Central memory CD8-positive, alpha-beta T cell (primary cell): ENCODE results near the gene C1QTNF3.

Experiments
- ATAC-seq: fragments of 150-1000 bp; cut with Tn5 transposase; replicated peaks from 2 replicates; pipeline ENCODE4 v1.10.0; 2022; ENCODE audit warnings: mild to moderate bottlenecking, moderate FRiP score, moderate number of reproducible peaks; ENCODE audit not compliant: poor library complexity, severe bottlenecking; ENCODE audit errors: extremely low read depth
- DNase-seq, 2 donors: peaks; one replicate each; pipeline ENCODE4 v3.0.0; 2021; ENCODE audit warnings: low spot score in 2 of 2
- H3K27ac Mint-ChIP-seq: one replicate; pipeline ENCODE4 v1.8.0; 2022; ENCODE audit warnings: low read depth, mild to moderate bottlenecking, moderate library complexity, mixed read lengths
- H3K27me3 Mint-ChIP-seq: one replicate; pipeline ENCODE4 v1.8.0; 2022; ENCODE audit warnings: mixed read lengths
- H3K36me3 Mint-ChIP-seq: one replicate; pipeline ENCODE4 v1.8.0; 2022; ENCODE audit warnings: mild to moderate bottlenecking, moderate library complexity, mixed read lengths; ENCODE audit not compliant: insufficient read depth
- H3K4me1 Mint-ChIP-seq: one replicate; pipeline ENCODE4 v1.8.0; 2022; ENCODE audit warnings: mixed read lengths
- H3K4me3 Mint-ChIP-seq: one replicate; pipeline ENCODE4 v1.8.0; 2022; ENCODE audit warnings: mild to moderate bottlenecking, moderate library complexity, mixed read lengths
- H3K9me3 Mint-ChIP-seq: one replicate; pipeline ENCODE4 v1.8.0; 2022; ENCODE audit warnings: mixed read lengths

C1QTNF3 gene

DNA sequence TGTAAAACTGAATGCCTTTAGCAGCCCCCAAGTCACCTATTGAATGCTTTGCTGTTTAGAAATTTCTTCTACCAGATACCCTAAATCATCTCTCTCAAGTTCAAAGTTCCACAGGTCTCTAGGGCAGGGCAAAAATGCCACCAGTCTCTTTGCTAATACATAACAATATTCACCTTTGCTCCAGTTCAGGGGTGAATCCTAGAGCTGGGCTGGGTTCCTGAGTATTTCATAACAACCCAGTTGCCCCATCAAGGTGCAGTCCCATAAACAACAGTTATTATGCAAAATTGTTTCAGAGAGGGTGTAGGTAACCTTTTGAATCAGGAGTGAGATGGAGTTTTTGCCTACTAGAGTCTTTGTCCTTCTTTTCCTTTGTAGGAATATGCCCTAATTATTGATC, 19.0 kb upstream of the C1QTNF3 start:
- no peaks in the 10 kb centered on the region for H3K27me3 Mint-ChIP-seq
- no peaks in the 10 kb centered on the region for H3K4me1 Mint-ChIP-seq
- no peak overlapping the region for H3K4me3 Mint-ChIP-seq
- H3K36me3 Mint-ChIP-seq, result peaks cover 2% of the 10 kb centered on the region
- H3K9me3 Mint-ChIP-seq, result no peaks in the 10 kb centered on the region
- no peak for ATAC-seq
- H3K27ac Mint-ChIP-seq, result no peak overlapping the region
- DNase-seq, result no peak

DNA sequence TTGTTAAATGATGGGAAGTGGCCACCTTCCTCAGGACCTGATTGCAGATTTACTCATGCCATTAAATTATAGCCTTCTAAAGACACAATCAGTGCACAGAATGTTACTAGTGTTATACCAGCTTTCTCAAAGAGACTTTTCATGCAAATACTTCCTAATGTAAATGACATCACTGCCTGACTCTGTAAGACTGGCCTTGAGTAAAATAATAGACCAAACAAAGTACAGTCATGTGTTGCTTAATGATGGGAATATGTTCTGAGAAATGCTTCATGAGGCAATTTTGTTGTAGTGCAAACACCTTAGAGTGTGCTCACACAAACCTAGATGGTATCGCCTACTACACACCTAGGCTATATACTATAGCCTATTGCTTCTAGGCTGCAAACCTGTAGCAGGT, 17.0 kb upstream of the C1QTNF3 start:
- Mint-ChIP-seq H3K27ac (no peak overlapping the region), H3K9me3 (no peaks in the 10 kb centered on the region), H3K27me3 (no peaks in the 10 kb centered on the region), H3K4me1 (no peaks in the 10 kb centered on the region), H3K4me3 (no peak overlapping the region), H3K36me3 (peaks cover 2% of the 10 kb centered on the region)
- no peak for ATAC-seq
- no peak for DNase-seq

DNA sequence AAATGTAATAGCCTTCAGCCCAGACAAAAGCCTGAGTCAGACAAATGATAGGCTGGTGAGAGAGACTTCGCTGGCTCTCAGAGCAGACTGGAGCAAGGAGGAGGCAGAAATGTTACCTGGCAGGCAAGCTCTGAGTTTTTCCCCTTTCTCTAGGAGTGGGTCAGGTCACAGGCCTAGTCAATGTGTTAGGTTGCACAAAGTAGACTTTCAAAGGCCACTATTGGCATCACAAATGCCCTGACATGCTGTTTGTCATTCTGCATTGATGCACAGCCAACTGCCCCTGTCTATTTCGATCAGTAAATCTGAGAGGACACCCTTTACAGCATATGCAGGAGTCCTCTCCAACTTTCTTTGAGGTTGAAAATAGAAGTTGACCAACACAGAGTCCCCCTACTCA, 15.5 kb upstream of the C1QTNF3 start:
- H3K36me3 Mint-ChIP-seq, result peaks cover 2% of the 10 kb centered on the region
- DNase-seq, result no peak
- ATAC-seq, result no peak
- no peaks in the 10 kb centered on the region for H3K4me1 Mint-ChIP-seq
- H3K27me3 Mint-ChIP-seq, result no peaks in the 10 kb centered on the region
- H3K4me3 Mint-ChIP-seq, result no peak overlapping the region
- H3K27ac Mint-ChIP-seq, result no peak overlapping the region
- no peaks in the 10 kb centered on the region for H3K9me3 Mint-ChIP-seq

GRCh38 chr5:34057569-34057968, 14.6 kb upstream of the C1QTNF3 start:
- DNase-seq (no peak), ATAC-seq (no peak)
- Mint-ChIP-seq H3K27me3 (no peaks in the 10 kb centered on the region), H3K4me1 (no peaks in the 10 kb centered on the region), H3K4me3 (no peak overlapping the region), H3K36me3 (peaks cover 2% of the 10 kb centered on the region), H3K9me3 (no peaks in the 10 kb centered on the region), H3K27ac (no peak overlapping the region)

DNA sequence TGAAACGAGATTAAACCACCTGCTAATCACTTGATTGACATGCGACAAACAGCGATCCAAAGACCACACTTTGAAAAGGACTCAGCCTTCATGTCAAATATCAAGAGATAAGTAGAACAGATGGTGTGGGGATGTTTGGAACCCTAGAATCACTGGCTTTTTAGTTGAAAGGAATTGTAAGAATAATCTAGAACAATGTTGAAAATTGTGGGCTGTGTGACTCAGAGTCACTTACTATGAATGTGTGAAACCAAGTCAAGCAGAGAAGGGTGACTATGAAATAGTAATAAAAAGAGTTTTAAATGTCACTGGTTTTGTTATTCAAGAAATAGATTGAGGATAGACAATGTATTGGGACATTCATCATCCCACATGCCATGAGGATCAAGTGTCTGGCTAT, 14.1 kb upstream of the C1QTNF3 start:
- Mint-ChIP-seq H3K36me3 (peaks cover 4% of the 10 kb centered on the region), H3K27ac (no peak overlapping the region), H3K27me3 (no peaks in the 10 kb centered on the region), H3K9me3 (no peaks in the 10 kb centered on the region), H3K4me3 (no peak overlapping the region), H3K4me1 (no peaks in the 10 kb centered on the region)
- no peak for DNase-seq
- ATAC-seq, result no peak

DNA sequence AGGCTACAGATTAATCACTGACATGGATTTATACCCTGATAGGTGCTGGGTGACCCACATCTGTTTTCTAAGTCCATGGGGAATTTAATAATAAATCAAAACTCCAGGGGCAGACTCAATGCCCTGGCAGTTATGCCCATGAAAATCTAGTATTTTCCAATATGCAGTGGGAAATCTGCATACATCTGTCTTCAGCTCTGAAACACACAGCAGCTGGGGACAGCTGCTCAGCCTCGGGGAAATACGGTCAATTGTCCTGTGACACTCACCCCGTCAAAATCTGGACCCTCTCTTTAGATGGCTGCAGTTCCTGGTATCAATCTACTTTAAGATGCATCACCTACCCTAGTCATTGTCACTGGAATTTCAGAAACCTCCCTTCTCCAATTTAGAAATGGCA, 12.7 kb upstream of the C1QTNF3 start:
- H3K27ac Mint-ChIP-seq, result no peak overlapping the region
- no peaks in the 10 kb centered on the region for H3K9me3 Mint-ChIP-seq
- ATAC-seq (no peak), DNase-seq (no peak)
- no peak overlapping the region for H3K4me3 Mint-ChIP-seq
- no peaks in the 10 kb centered on the region for H3K27me3 Mint-ChIP-seq
- no peaks in the 10 kb centered on the region for H3K4me1 Mint-ChIP-seq
- H3K36me3 Mint-ChIP-seq, result peaks cover 4% of the 10 kb centered on the region

- peaks cover 4% of the 10 kb centered on the region for H3K36me3 Mint-ChIP-seq
- no peak for ATAC-seq
- no peak overlapping the region for H3K4me3 Mint-ChIP-seq
- H3K27ac Mint-ChIP-seq, result no peak overlapping the region
- H3K4me1 Mint-ChIP-seq, result no peaks in the 10 kb centered on the region
- H3K9me3 Mint-ChIP-seq, result no peaks in the 10 kb centered on the region
- no peak for DNase-seq
- no peaks in the 10 kb centered on the region for H3K27me3 Mint-ChIP-seq
Observed at GRCh38 chr5:34054400-34054729, 11.4 kb upstream of the C1QTNF3 start.

- ATAC-seq (no peak), DNase-seq (no peak)
- Mint-ChIP-seq H3K4me3 (no peak overlapping the region), H3K27me3 (no peaks in the 10 kb centered on the region), H3K4me1 (no peaks in the 10 kb centered on the region), H3K9me3 (no peaks in the 10 kb centered on the region), H3K36me3 (peaks cover 2% of the 10 kb centered on the region), H3K27ac (no peak overlapping the region)
Observed at GRCh38 chr5:34053571-34054399, 10.8 kb upstream of the C1QTNF3 start.

DNA sequence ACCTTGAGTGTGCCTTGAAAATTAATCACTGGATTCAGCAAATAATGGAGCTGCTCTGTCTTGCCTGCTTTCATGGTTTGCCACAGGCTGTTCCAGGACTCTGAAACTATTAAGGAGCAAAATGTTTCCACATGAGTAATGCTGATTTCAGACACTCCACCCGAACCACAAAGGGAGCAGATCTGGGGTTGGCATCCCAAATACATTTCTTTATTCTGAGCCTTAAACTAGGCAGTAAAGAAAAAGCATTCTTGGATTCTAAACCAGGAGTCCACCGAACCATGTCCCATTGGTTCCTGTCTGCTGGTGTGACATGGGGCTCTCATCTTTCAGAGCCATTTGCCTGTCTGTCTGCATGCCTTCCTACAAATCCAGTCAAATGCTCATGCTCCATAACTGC, 10.1 kb upstream of the C1QTNF3 start:
- no peak overlapping the region for H3K4me3 Mint-ChIP-seq
- ATAC-seq (no peak), DNase-seq (no peak)
- peaks cover 2% of the 10 kb centered on the region for H3K36me3 Mint-ChIP-seq
- H3K4me1 Mint-ChIP-seq, result no peaks in the 10 kb centered on the region
- H3K27ac Mint-ChIP-seq, result no peak overlapping the region
- H3K9me3 Mint-ChIP-seq, result no peaks in the 10 kb centered on the region
- no peaks in the 10 kb centered on the region for H3K27me3 Mint-ChIP-seq

DNA sequence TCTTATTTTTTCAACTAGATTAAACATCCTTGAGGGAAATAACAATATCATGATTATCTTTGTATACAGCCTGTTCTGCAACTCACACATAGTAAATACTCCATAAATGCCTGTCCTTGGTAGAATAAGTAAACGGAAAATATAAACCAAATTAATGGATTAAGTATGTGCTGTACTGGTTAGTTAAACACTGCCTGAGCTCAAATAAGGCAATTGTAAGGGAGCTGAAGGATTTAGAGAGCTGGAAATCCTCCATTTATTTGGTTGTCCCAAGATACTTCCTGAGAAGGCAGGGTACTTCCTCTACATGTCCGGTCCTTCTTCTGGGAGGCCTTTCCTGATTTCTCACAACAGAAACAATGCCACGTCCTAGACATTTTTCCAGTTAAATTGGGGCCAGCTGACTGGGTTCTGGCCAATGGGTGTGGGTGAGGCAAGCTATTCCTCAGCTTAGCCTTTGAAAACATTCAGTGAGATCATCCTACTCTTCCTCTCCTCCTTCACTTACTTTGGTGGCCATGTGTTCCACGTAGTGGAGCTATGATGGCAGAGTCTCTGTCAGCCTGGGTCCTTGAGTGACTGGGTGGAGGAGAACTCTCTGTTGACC, 8.5 kb upstream of the C1QTNF3 start:
- Mint-ChIP-seq H3K27me3 (no peaks in the 10 kb centered on the region), H3K4me1 (no peaks in the 10 kb centered on the region), H3K27ac (no peak overlapping the region), H3K9me3 (no peaks in the 10 kb centered on the region), H3K36me3 (peaks cover 2% of the 10 kb centered on the region), H3K4me3 (no peak overlapping the region)
- ATAC-seq, result no peak
- no peak for DNase-seq

DNA sequence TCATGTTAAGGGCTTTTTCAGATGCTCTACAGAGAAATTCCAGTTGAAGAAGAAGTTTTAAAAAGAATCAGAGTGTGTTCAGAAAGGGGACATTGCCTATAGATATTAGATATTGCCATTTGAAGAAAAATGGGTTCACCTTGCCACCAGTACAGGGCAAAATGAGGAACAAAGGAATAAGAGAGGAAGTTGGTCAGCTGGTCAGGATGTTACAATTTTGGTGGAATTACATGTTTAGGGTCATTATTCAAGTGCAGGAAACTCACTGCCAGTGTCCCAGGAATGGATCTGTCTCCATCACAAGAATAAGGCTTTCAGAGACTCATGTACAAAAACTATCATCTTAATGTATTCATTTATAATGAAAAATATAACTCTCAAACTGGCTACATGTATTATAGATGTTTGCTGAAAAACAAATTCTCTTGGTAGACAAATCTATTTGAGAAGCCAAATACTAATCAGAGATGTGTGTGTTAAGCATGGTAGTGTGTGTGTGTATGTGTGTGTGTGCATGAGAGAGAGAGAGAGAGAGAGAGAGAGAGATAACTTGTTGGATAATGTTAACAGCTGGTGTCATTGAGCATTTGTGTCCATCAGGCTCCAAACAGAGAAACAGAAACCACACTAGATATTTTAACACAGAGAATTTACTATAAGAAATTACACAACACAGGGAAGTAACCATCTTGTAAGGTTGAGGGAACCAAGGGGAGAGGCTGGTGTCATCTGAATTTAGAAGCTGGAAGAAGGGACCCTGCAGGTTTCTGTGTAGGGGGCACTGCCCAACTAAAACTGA, 5.0 kb upstream of the C1QTNF3 start:
- DNase-seq (no peak), ATAC-seq (no peak)
- no peaks in the 10 kb centered on the region for H3K9me3 Mint-ChIP-seq
- no peak overlapping the region for H3K27ac Mint-ChIP-seq
- no peaks in the 10 kb centered on the region for H3K27me3 Mint-ChIP-seq
- H3K4me3 Mint-ChIP-seq, result no peak overlapping the region
- H3K4me1 Mint-ChIP-seq, result no peaks in the 10 kb centered on the region
- H3K36me3 Mint-ChIP-seq, result peaks cover 2% of the 10 kb centered on the region

DNA sequence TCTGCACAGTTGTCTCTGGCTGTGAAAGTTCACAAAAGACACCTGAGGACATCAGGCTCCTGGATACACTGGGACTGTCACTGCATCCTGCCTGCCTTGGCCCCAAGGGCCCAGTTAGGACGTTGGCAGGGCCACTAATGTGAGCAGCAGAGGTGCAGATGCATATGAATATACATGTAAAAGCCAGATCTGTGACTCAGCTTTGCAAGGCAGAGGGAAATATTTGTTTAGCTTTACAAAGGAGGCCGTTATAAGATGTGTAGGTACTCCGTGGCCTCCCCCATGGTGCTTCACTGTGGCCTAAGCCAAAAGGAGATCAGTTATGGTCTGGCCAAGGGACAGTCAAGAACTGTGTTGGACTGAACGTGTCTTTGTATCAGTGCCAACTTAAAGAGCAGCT, 4.1 kb upstream of the C1QTNF3 start:
- no peak for DNase-seq
- Mint-ChIP-seq H3K4me1 (no peaks in the 10 kb centered on the region), H3K36me3 (no peaks in the 10 kb centered on the region), H3K27ac (no peak overlapping the region), H3K4me3 (no peak overlapping the region), H3K9me3 (no peaks in the 10 kb centered on the region), H3K27me3 (no peaks in the 10 kb centered on the region)
- no peak for ATAC-seq

DNA sequence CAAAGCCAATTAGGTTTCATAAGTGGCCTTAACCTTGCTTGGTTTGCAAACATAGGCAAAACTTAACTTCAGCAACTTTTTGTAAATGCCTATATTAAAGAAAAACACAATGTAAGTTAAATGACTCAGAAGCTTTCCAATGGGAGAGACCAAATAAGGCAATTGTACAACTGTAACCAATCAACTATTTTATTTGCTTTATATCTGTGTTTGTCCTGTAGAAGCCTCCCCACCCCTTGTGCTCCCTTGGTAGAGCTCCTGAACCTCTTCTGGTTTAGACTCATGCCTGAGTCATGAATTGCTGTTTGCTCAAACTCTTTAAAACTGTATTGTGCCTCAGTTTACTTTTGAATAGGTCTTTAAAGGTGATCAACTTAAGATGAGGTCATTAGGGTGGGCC, 3.0 kb upstream of the C1QTNF3 start:
- DNase-seq, result no peak
- ATAC-seq, result no peak
- no peak overlapping the region for H3K4me3 Mint-ChIP-seq
- H3K36me3 Mint-ChIP-seq, result no peaks in the 10 kb centered on the region
- no peak overlapping the region for H3K27ac Mint-ChIP-seq
- H3K9me3 Mint-ChIP-seq, result no peaks in the 10 kb centered on the region
- H3K27me3 Mint-ChIP-seq, result no peaks in the 10 kb centered on the region
- no peaks in the 10 kb centered on the region for H3K4me1 Mint-ChIP-seq
